Fibroblast of lung (primary cell): ENCODE results near the gene LIPA.

Experiments used
- CTCF ChIP-seq, 2 donors: IDR thresholded peaks in 1 of 2; conservative IDR thresholded peaks in 1 of 2; 1 replicate in 1 of 2; 2 replicates in 1 of 2; pipeline ENCODE4 v1.5.1; 2011 to 2012; ENCODE audit warnings: low read length in 2 of 2, control low read depth in 1 of 2, inconsistent platforms in 1 of 2, low read depth in 1 of 2, mild to moderate bottlenecking in 1 of 2
- EZH2 ChIP-seq: IDR thresholded peaks from 2 replicates; pipeline ENCODE4 v1.5.1; 2012; ENCODE audit warnings: low read length, control low read depth, mild to moderate bottlenecking; ENCODE audit errors: missing control alignments

GRCh38 chr10:89297356-89297755 lies 45.8 kb upstream of the LIPA start:
- no peak for TF ChIP-seq CTCF (conservative IDR thresholded peaks at IDR 0.05 in 1 of 2, IDR thresholded peaks at IDR 0.05 in 1 of 2; ENCODE audit: low read depth in 1 of 2, low read length in 2 of 2)
- no peak for TF ChIP-seq EZH2
